C4-2B (cell line): Measurements from ENCODE around the gene TH.

Experiments
- H3K27ac ChIP-seq: fragments of 450-650 bp; 2 replicates; pipeline ENCODE4 v1.5.1; 2017
- CTCF ChIP-seq: fragments of 450-650 bp; conservative IDR thresholded peaks from 2 replicates; pipeline ENCODE4 v1.5.1; 2017; ENCODE audit warnings: mild to moderate bottlenecking
- ZFX ChIP-seq: fragments of 450-650 bp; IDR thresholded peaks from 2 replicates; pipeline ENCODE4 v1.6.1; 2017

The TH gene

GRCh38 chr11:2212411-2213251 is 41.0 kb upstream of the TH start:
- TF ChIP-seq ZFX = no peak
- H3K27ac ChIP-seq = no peak overlapping the region

- H3K27ac ChIP-seq = no peak overlapping the region
- TF ChIP-seq ZFX (no peak), CTCF (no peak)
These were observed 39.7 kb upstream of the TH start for GRCh38 chr11:2211113-2211971.

GRCh38 chr11:2210366-2211112 is 38.9 kb upstream of the TH start:
- no peak overlapping the region; the same call in 1 of the 2 replicates for H3K27ac ChIP-seq
- TF ChIP-seq ZFX = no peak
- TF ChIP-seq CTCF = no peak

- TF ChIP-seq CTCF (no peak), ZFX (no peak)
These were observed 38.3 kb upstream of the TH start for GRCh38 chr11:2209900-2210321.

GRCh38 chr11:2209370-2209801 is 37.8 kb upstream of the TH start:
- TF ChIP-seq CTCF = no peak
- TF ChIP-seq ZFX = no peak
- no peak overlapping the region; the same call in 1 of the 2 replicates for H3K27ac ChIP-seq

More at GRCh38 chr11:2209900-2210321, 38.3 kb upstream of the TH start:
- H3K27ac ChIP-seq = no peak overlapping the region; the same call in 1 of the 2 replicates

- TF ChIP-seq CTCF = no peak; the same call in 1 of the 2 replicates
- no peak for TF ChIP-seq ZFX
- H3K27ac ChIP-seq = no peak overlapping the region; the same call in 1 of the 2 replicates
These were observed 37.2 kb upstream of the TH start for GRCh38 chr11:2208691-2209369.
